HG02571 (cell line): Measurements from ENCODE around the gene RNF187.

Experiments used
- ATAC-seq: cut with Tn5 transposase; IDR thresholded peaks from one replicate; pipeline ENCODE4 v1.9.1; 2021; ENCODE audit warnings: mild to moderate bottlenecking, moderate library complexity; ENCODE audit not compliant: unreplicated experiment

RNF187 gene

GRCh38 chr1:228542981-228543380 is 55.8 kb downstream of the RNF187 start:
- ATAC-seq: no peak

DNA sequence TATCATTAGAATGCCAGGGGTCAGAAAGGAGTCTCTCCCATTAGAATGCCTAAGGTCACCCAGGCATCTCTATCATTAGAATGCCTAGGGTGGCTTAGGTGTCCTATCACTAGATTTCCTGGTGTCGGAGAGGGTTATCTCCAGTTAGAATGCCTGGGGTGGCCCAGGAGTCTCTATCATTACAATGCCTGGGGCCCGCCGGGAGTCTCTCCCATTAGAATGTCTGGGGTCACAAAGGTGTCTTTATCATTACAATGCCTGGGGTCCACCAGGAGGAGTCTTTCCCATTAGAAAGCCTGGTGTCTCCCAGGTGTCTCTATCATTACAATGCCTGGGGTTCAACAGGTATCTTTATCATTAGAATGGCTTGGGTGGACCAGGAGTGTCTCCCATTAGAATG is 56.2 kb downstream of the RNF187 start:
- ATAC-seq: no peak

GRCh38 chr1:228544021-228544850 is 57.1 kb downstream of the RNF187 start:
- no peak for ATAC-seq

GRCh38 chr1:228544921-228545591 is 57.9 kb downstream of the RNF187 start:
- no peak for ATAC-seq
